GM12878 (cell line): ENCODE results near the gene LRRC73. TPM values are rescaled to one million over a fixed set of nuclear protein-coding genes. Genes with fewer than 3 reads are reported as not detected.

ENCODE experiments used
- ATAC-seq: fragments of 200-7000 bp; cut with Tn5 transposase; 3 replicates; pipeline ENCODE4 v1.9.1; 2020; ENCODE audit warnings: mild to moderate bottlenecking, moderate library complexity
- BruUV-seq: library from RNA; stranded (reverse); fragments of 400-500 nt; replicated peaks from 2 replicates; lab custom pipeline; 2021; lab: Mats Ljungman, UMichigan
- CTCF ChIA-PET: fragments of 300-600 bp; sonication (Branson Sonifier 250); formaldehyde crosslinking; extraction: SDS; loops from one replicate; lab custom pipeline; 2021; ENCODE audit warnings: inconsistent platforms; lab: Yijun Ruan, JAX
- POLR2A ChIA-PET: fragments of 350-600 bp; formaldehyde crosslinking; extraction: SDS; loops from one replicate; lab custom pipeline; 2021; ENCODE audit warnings: inconsistent platforms; lab: Charles Lee
- RAD21 ChIA-PET: fragments of 300-600 bp; sonication (Branson Sonifier 250); formaldehyde crosslinking; loops from one replicate; lab custom pipeline; 2023; ENCODE audit warnings: antibody characterized with exemption; ENCODE audit not compliant: unreplicated experiment; lab: Charles Lee
- SMC1A ChIA-PET: fragments of 300-600 bp; sonication (Branson Sonifier 250); formaldehyde crosslinking; loops from one replicate; lab custom pipeline; 2023; ENCODE audit not compliant: unreplicated experiment, uncharacterized antibody; lab: Charles Lee
- DNase-seq: peaks from one replicate; pipeline ENCODE4 v3.0.0-alpha.2; 2011; ENCODE audit warnings: low read depth, low spot score
- FAIRE-seq: peaks from 3 replicates; lab custom pipeline; 2011; peaks lifted over from hg19 to GRCh38; lab: Jason Lieb, UNC
- H2AFZ ChIP-seq: 2 replicates; pipeline ENCODE4 v1.6.0; 2011; ENCODE audit warnings: low read depth, low read length, control low read depth; ENCODE audit not compliant: control insufficient read depth
- H3K27ac ChIP-seq: 2 replicates; pipeline ENCODE4 v1.5.1; 2011; ENCODE audit warnings: control low read depth; ENCODE audit not compliant: control insufficient read depth, insufficient read depth
- H3K27me3 ChIP-seq, 2 experiments: replicated peaks in 1 of 2; 2 replicates each; pipeline versions ENCODE4 v1.6.0 to v1.6.1; 2011; ENCODE audit warnings: low read length in 1 of 2; ENCODE audit not compliant: control insufficient read depth in 2 of 2, insufficient read depth in 2 of 2
- H3K36me3 ChIP-seq, 2 experiments: 2 replicates each; pipeline ENCODE4 v1.5.1; 2011; ENCODE audit warnings: low read length in 1 of 2; ENCODE audit not compliant: control insufficient read depth in 2 of 2, insufficient read depth in 2 of 2
- H3K4me1 ChIP-seq: 2 replicates; pipeline ENCODE4 v1.6.1; 2011; ENCODE audit warnings: mild to moderate bottlenecking, low read length, moderate library complexity, mixed read lengths; ENCODE audit not compliant: control insufficient read depth, insufficient read depth
- H3K4me2 ChIP-seq: 2 replicates; pipeline ENCODE4 v1.6.0; 2011; ENCODE audit warnings: control low read depth; ENCODE audit not compliant: control insufficient read depth, insufficient read depth
- H3K4me3 ChIP-seq: fragments of 200-600 bp; sonication (generic); 2 replicates; pipeline ENCODE4 v1.5.1; 2016
- H3K79me2 ChIP-seq: 2 replicates; pipeline ENCODE4 v1.6.0; 2011; ENCODE audit warnings: low read length; ENCODE audit not compliant: control insufficient read depth, insufficient read depth
- H3K9ac ChIP-seq: 2 replicates; pipeline ENCODE4 v1.8.0; 2011; ENCODE audit warnings: low read length, control low read depth, mixed read lengths; ENCODE audit not compliant: control insufficient read depth, insufficient read depth
- H3K9me3 ChIP-seq: replicated peaks from 3 replicates; pipeline ENCODE4 v1.5.1; 2011; ENCODE audit warnings: mild to moderate bottlenecking, low read length; ENCODE audit not compliant: control insufficient read depth, insufficient read depth
- H4K20me1 ChIP-seq: 2 replicates; pipeline ENCODE4 v1.6.0; 2011; ENCODE audit not compliant: control insufficient read depth, insufficient read depth
- ASH2L ChIP-seq: fragments of 300-600, 200-600 bp; sonication (generic); IDR thresholded peaks from 2 replicates; pipeline ENCODE4 v1.6.1; 2017; ENCODE audit warnings: low read depth, mild to moderate bottlenecking, borderline replicate concordance
- CBX3 ChIP-seq: fragments of 200-600 bp; sonication (generic); IDR thresholded peaks from 2 replicates; pipeline ENCODE4 v1.6.1; 2016; ENCODE audit warnings: low read depth, borderline replicate concordance
- FOXM1 ChIP-seq: IDR thresholded peaks from 2 replicates; pipeline ENCODE4 v1.6.1; 2012; ENCODE audit warnings: low read depth, mild to moderate bottlenecking, inconsistent platforms, low read length, moderate library complexity
- GABPA ChIP-seq: IDR thresholded peaks from 2 replicates; pipeline ENCODE4 v1.6.1; 2014; ENCODE audit warnings: antibody characterized with exemption, low read depth, mild to moderate bottlenecking, inconsistent platforms
- HDGF ChIP-seq: fragments of 450-650 bp; IDR thresholded peaks from 2 replicates; pipeline ENCODE4 v1.6.1; 2016; ENCODE audit warnings: antibody characterized with exemption
- MYC ChIP-seq: IDR thresholded peaks from 2 replicates; pipeline ENCODE4 v1.6.1; 2011; ENCODE audit warnings: mild to moderate bottlenecking, low read length, moderate library complexity, inconsistent platforms; ENCODE audit not compliant: insufficient read depth, insufficient replicate concordance, insufficient read length, severe bottlenecking
- PML ChIP-seq: IDR thresholded peaks from 2 replicates; pipeline ENCODE4 v1.6.1; 2012; ENCODE audit warnings: low read length, inconsistent platforms
- RAD51 ChIP-seq: fragments of 450-650 bp; IDR thresholded peaks from 2 replicates; pipeline ENCODE4 v1.6.1; 2016; ENCODE audit warnings: moderate library complexity, mild to moderate bottlenecking, inconsistent platforms
- RELA ChIP-seq: fragments of 450-650 bp; IDR thresholded peaks from 2 replicates; pipeline ENCODE4 v1.8.0; 2014; ENCODE audit warnings: borderline replicate concordance; ENCODE audit not compliant: partially characterized antibody
- RUNX3 ChIP-seq: IDR thresholded peaks from 2 replicates; pipeline ENCODE4 v1.6.1; 2012; ENCODE audit warnings: low read length, inconsistent platforms
- SMAD1 ChIP-seq: fragments of 450-650 bp; IDR thresholded peaks from 2 replicates; pipeline ENCODE4 v1.6.1; 2018; ENCODE audit warnings: mild to moderate bottlenecking, low read depth; ENCODE audit not compliant: partially characterized antibody
- ZNF384 ChIP-seq: IDR thresholded peaks from 2 replicates; pipeline ENCODE4 v1.6.1; 2012; ENCODE audit warnings: low read depth, mild to moderate bottlenecking, low read length, improper control_type of control experiment, borderline replicate concordance
- ZNF592 ChIP-seq: fragments of 450-650 bp; IDR thresholded peaks from 2 replicates; pipeline ENCODE4 v1.6.1; 2017; ENCODE audit warnings: mild to moderate bottlenecking, moderate library complexity
- WGBS: methylation state at CpG from one replicate; pipeline ENCODE4 v1.1.6; 2016; ENCODE audit warnings: low lambda C conversion rate; ENCODE audit not compliant: insufficient replicate concordance, insufficient coverage; ENCODE audit errors: missing lambda C conversion rate; 5-methylcytosine and 5-hydroxymethylcytosine counted together
- in situ Hi-C: fragments of 300-500 bp; cut with MboI; formaldehyde crosslinking; loops from 9 replicates; pipeline ENCODE4 v1.14.3; 2018; ENCODE audit warnings: mixed read lengths
- intact Hi-C: fragments of 100-400 bp; cut with micrococcal nuclease; formaldehyde crosslinking; loops from one replicate; pipeline ENCODE4 v1.14.2; 2022; ENCODE audit not compliant: unreplicated experiment
- polyA plus RNA-seq, 11 experiments: library from polyadenylated mRNA; depleted of rRNA in 4 of 11; unstranded in 6 of 11; stranded (reverse) in 5 of 11; fragments of >200 nt; fragmentation: Nextera tagmentation in 4 of 11; fragmentation: Illumina TruSeq in 1 of 11; extraction: Ambion mirVana in 4 of 11; extraction: Trizol in 1 of 11; gene quantifications; 1 replicate in 1 of 11; 2 replicates in 10 of 11; pipeline versions ENCODE4 v1.2.1 to v1.2.3, GENCODE V29; 2011 to 2016; ENCODE audit warnings: inconsistent platforms in 2 of 11, missing spikeins in 2 of 11, low read depth in 1 of 11
- total RNA-seq, 4 experiments: library from RNA; depleted of rRNA in 3 of 4; stranded (reverse); fragments of >200 nt in 3 of 4; fragmentation: Illumina TruSeq in 1 of 4; extraction: Trizol in 1 of 4; gene quantifications; 2 replicates each; pipeline versions ENCODE4 v1.2.1 to v1.2.3, GENCODE V29; 2013 to 2021
- TF ChIP-seq, protein P1 (sequence below): fragments of 450-650 bp; IDR thresholded peaks from 2 replicates; pipeline ENCODE4 v1.6.1; 2016; ENCODE audit warnings: mild to moderate bottlenecking
- TF ChIP-seq, protein P2 (sequence below): fragments of 450-650 bp; IDR thresholded peaks from 2 replicates; pipeline ENCODE4 v1.6.1; 2017; ENCODE audit warnings: mild to moderate bottlenecking, low read depth, inconsistent platforms; ENCODE audit not compliant: poor library complexity, severe bottlenecking
- TF ChIP-seq, protein P3 (sequence below): fragments of 150-350 bp; IDR thresholded peaks from 2 replicates; pipeline ENCODE4 v1.6.1; 2014; ENCODE audit warnings: mild to moderate bottlenecking, low read depth, low read length

Gene LRRC73
- total and polyA plus RNA-seq, 10 of the 15 experiments (the other 5 are each of a cell fraction or from before 2014, with no cell fraction given) = 0.13 TPM; not detected in 9

GRCh38 chr6:43467752-43468151, 42.4 kb downstream of the LRRC73 start:
- no peak overlapping the region for H3K4me2 ChIP-seq
- H3K79me2 ChIP-seq = no peaks in the 10 kb centered on the region
- in situ Hi-C loops = no loop called here
- H3K27me3 ChIP-seq = peaks cover 0 to 2% of the 10 kb centered on the region in 2 experiments; a peak in 1 of 4 replicates
- ATAC-seq (no peak; the same call in 2 of the 3 replicates), DNase-seq (no peak), FAIRE-seq (no peak)
- BruUV-seq = no TSS peak
- ChIA-PET CTCF (no interaction called here), POLR2A (no interaction called here), SMC1A (interaction anchor here (1.4 kb wide), 1 partner anchor 38 kb away, joined by 5 read pairs; no protein-coding TSS in a partner anchor), RAD21 (interaction anchor here (1.0 kb wide), 1 partner anchor 12 kb away, joined by 3 read pairs; the partner anchor contains the start of gene DLK2)
- no peak overlapping the region for H3K27ac ChIP-seq
- H3K4me3 ChIP-seq = no peak overlapping the region
- no peaks in the 10 kb centered on the region for H3K4me1 ChIP-seq
- 33% methylated on average over 4 of the region's 4 CpGs for WGBS
- H3K36me3 ChIP-seq = no peaks in the 10 kb centered on the region
- no peaks in the 10 kb centered on the region for H4K20me1 ChIP-seq
- H2AFZ ChIP-seq = no peak overlapping the region
- no peak overlapping the region for H3K9ac ChIP-seq
- intact Hi-C loops = no loop called here
- no peaks in the 10 kb centered on the region for H3K9me3 ChIP-seq
- TF ChIP-seq, protein P1, sequence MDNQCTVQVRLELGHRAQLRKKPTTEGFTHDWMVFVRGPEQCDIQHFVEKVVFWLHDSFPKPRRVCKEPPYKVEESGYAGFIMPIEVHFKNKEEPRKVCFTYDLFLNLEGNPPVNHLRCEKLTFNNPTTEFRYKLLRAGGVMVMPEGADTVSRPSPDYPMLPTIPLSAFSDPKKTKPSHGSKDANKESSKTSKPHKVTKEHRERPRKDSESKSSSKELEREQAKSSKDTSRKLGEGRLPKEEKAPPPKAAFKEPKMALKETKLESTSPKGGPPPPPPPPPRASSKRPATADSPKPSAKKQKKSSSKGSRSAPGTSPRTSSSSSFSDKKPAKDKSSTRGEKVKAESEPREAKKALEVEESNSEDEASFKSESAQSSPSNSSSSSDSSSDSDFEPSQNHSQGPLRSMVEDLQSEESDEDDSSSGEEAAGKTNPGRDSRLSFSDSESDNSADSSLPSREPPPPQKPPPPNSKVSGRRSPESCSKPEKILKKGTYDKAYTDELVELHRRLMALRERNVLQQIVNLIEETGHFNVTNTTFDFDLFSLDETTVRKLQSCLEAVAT = no peak
- TF ChIP-seq ASH2L (no peak), MYC (no peak), GABPA (no peak), SMAD1 (no peak), HDGF (no peak), RAD51 (no peak), RUNX3 (no peak), FOXM1 (no peak), ZNF592 (no peak), RELA (no peak), PML (no peak), CBX3 (no peak), ZNF384 (no peak)
- TF ChIP-seq, protein P2, sequence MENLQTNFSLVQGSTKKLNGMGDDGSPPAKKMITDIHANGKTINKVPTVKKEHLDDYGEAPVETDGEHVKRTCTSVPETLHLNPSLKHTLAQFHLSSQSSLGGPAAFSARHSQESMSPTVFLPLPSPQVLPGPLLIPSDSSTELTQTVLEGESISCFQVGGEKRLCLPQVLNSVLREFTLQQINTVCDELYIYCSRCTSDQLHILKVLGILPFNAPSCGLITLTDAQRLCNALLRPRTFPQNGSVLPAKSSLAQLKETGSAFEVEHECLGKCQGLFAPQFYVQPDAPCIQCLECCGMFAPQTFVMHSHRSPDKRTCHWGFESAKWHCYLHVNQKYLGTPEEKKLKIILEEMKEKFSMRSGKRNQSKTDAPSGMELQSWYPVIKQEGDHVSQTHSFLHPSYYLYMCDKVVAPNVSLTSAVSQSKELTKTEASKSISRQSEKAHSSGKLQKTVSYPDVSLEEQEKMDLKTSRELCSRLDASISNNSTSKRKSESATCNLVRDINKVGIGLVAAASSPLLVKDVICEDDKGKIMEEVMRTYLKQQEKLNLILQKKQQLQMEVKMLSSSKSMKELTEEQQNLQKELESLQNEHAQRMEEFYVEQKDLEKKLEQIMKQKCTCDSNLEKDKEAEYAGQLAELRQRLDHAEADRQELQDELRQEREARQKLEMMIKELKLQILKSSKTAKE = no peak
- TF ChIP-seq, protein P3, sequence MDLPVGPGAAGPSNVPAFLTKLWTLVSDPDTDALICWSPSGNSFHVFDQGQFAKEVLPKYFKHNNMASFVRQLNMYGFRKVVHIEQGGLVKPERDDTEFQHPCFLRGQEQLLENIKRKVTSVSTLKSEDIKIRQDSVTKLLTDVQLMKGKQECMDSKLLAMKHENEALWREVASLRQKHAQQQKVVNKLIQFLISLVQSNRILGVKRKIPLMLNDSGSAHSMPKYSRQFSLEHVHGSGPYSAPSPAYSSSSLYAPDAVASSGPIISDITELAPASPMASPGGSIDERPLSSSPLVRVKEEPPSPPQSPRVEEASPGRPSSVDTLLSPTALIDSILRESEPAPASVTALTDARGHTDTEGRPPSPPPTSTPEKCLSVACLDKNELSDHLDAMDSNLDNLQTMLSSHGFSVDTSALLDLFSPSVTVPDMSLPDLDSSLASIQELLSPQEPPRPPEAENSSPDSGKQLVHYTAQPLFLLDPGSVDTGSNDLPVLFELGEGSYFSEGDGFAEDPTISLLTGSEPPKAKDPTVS = no peak
